ENCODE measurements around the gene TRIM47.
"Not testable (repeated sequence)": the region's sequence is repeated elsewhere in the genome, so short reads cannot be mapped to it uniquely, and the experiment has no call there.

Gene TRIM47

GRCh38 chr17:75861927-75862317, 16.5 kb downstream of the TRIM47 start:
- TF ChIP-seq CTCF (conservative IDR thresholded peaks at IDR 0.05; ENCODE audit: low read length) = no peak
- peak; percentile 58 for DNase-seq (ENCODE audit: low read depth)
- no peak overlapping the region for H3K4me3 ChIP-seq (ENCODE audit: low read length)

- DNase-seq (ENCODE audit: low read depth); H3K4me3 ChIP-seq (ENCODE audit: low read length): not testable (repeated sequence)
Observed at GRCh38 chr17:75859358-75859757, 19.0 kb downstream of the TRIM47 start.

GRCh38 chr17:75856062-75856756, 22.2 kb downstream of the TRIM47 start:
- H3K4me3 ChIP-seq (ENCODE audit: low read length) = peak overlapping the region; percentile 96
- DNase-seq (ENCODE audit: low read depth) = no peak
- no peak for TF ChIP-seq CTCF (conservative IDR thresholded peaks at IDR 0.05; ENCODE audit: low read length)

- DNase-seq (ENCODE audit: low read depth) = peak; percentile 100
- H3K4me3 ChIP-seq (ENCODE audit: low read length) = peak within 1 kb of the TSS; percentile 96
- TF ChIP-seq CTCF (conservative IDR thresholded peaks at IDR 0.05; ENCODE audit: low read length) = peak; percentile 12; the same call in 1 of the 2 replicates
Observed at GRCh38 chr17:75855310-75856061, 22.9 kb downstream of the TRIM47 start, which contains the start of gene WBP2. Gene WBP2, minus strand, starts transcription at chr17:75855335. Its CDS starts 38 bp downstream, at chr17:75855297.

GRCh38 chr17:75854881-75855309, 23.5 kb downstream of the TRIM47 start:
- no peak for TF ChIP-seq CTCF (conservative IDR thresholded peaks at IDR 0.05; ENCODE audit: low read length)
- no peak for DNase-seq (ENCODE audit: low read depth)
- H3K4me3 ChIP-seq (ENCODE audit: low read length) = peak overlapping the region; percentile 81

- no peak for TF ChIP-seq CTCF (conservative IDR thresholded peaks at IDR 0.05; ENCODE audit: low read length)
- peak overlapping the region; percentile 81 for H3K4me3 ChIP-seq (ENCODE audit: low read length)
- peak; percentile 74 for DNase-seq (ENCODE audit: low read depth)
Observed at GRCh38 chr17:75854101-75854748, 24.2 kb downstream of the TRIM47 start.

GRCh38 chr17:75853433-75853832, 24.9 kb downstream of the TRIM47 start:
- TF ChIP-seq CTCF (conservative IDR thresholded peaks at IDR 0.05; ENCODE audit: low read length) = no peak
- no peak overlapping the region for H3K4me3 ChIP-seq (ENCODE audit: low read length)
- DNase-seq (ENCODE audit: low read depth) = peak; percentile 66

GRCh38 chr17:75851693-75851991, 26.7 kb downstream of the TRIM47 start:
- not testable (repeated sequence) for DNase-seq (ENCODE audit: low read depth); H3K4me3 ChIP-seq (ENCODE audit: low read length)

All from AG10803 (cell line).